GM18502 (cell line): ENCODE results near the gene RANBP3L.
"Not testable (repeated sequence)": the region's sequence is repeated elsewhere in the genome, so short reads cannot be mapped to it uniquely, and the experiment has no call there.

Experiments used
- ATAC-seq: cut with Tn5 transposase; IDR thresholded peaks from one replicate; pipeline ENCODE4 v1.9.1; 2021; ENCODE audit warnings: mild to moderate bottlenecking; ENCODE audit not compliant: unreplicated experiment, poor library complexity

RANBP3L gene

DNA sequence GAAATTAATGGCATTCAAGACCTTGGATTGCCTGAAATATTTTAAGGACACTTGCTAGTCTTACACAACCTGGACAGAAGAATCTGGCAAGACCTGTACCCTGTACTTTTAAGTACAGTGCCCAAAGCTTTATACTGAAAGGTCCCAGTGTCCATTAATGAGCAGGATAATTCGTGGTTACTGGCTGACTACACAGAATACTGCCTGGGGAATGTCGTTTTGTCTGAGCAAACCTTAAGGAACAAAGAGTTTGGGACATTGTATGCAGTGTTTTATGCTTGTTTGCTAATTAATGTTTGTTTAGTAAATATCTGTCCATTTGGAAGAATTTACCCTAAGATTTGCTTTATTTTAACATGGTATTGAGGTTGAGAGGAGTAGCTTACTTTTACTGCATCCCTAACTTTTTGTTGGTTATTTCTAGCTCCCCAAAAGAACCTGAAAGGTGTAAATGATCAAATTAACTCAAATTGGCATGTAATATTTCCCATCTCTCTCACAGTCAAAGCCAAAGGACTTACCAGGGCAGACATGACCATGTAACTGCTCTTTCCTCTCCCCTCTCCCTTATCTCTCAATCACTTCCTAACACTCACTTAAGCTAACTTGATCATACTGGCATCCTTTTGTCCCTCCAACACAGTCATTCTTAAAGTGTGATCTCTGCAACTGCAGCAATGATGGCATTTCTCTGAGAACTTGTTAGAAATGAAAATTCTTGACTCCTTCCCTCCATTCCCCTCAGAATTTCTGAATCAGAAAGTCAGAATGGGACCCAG lies 15.7 kb downstream of the RANBP3L start:
- no peak for ATAC-seq

GRCh38 chr5:36283775-36284174 lies 17.9 kb downstream of the RANBP3L start:
- not testable (repeated sequence) for ATAC-seq

DNA sequence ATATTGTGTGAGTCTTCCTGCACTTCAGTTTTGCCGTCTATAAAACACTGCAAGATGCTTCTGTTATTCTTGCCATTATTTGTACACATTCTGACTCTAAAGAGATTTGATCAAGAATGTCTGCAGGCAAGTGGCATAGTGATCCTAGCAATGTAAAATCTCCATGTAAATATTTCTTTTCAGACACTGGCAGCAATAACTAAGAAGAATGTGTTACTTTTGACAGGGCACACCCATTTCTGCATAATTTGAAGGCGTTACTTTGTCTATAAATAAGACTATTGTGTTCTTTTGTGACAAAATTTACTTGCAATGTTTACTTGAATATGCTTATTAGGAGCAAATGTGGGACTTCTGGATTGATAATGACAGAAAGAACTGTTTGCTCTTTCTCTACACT lies 20.1 kb downstream of the RANBP3L start:
- no peak for ATAC-seq

GRCh38 chr5:36279054-36279698 lies 22.5 kb downstream of the RANBP3L start:
- no peak for ATAC-seq

DNA sequence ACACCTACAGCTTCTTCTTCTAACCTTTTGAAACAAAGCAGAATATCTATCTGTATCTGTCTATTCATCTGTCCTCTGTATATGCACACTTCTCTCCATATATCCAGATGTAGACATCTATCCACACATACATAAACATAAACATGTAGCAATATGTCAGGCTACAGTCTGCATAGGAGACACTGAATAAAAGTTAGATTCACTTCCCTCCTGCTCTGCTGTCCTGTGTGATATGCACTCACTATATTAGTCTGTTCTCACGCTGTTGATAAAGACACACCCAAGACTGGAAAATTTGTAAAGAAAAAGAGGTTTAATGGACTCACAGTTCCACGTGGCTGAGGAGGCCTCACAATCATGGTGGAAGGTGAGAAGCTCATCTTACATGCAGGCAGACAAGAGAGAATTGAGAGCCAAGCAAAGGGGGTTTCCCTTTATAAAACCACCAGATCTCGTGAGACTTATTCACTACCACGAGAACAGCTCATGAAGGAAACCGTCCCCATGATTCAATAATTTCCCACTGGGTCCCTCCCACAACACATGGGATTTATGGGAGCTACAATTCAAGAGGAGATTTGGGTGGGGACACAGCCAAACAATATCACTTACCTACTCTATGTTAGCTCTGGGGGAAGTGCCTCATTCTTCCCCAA lies 24.1 kb downstream of the RANBP3L start:
- no peak for ATAC-seq

DNA sequence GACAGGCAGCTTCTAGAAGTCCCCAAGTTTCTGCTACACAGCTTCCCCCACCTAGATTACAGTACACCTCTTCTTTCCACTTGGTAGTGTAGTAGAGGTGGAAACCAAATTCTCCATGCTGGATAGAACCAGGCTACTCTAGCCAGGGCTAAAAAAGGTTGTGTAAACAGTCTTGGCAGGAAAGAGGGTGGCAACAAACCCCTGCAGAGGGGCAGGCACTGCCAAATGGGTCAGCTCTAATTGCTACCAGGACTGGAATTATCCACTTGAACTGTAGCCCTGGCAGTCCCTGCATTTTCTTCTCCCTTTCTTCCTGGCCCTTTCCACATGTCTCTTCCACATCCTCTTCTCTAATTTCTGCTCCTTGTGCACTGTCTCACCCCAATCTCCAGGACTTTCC lies 24.8 kb downstream of the RANBP3L start:
- no peak for ATAC-seq

GRCh38 chr5:36273809-36274526 lies 27.7 kb downstream of the RANBP3L start:
- no peak for ATAC-seq

DNA sequence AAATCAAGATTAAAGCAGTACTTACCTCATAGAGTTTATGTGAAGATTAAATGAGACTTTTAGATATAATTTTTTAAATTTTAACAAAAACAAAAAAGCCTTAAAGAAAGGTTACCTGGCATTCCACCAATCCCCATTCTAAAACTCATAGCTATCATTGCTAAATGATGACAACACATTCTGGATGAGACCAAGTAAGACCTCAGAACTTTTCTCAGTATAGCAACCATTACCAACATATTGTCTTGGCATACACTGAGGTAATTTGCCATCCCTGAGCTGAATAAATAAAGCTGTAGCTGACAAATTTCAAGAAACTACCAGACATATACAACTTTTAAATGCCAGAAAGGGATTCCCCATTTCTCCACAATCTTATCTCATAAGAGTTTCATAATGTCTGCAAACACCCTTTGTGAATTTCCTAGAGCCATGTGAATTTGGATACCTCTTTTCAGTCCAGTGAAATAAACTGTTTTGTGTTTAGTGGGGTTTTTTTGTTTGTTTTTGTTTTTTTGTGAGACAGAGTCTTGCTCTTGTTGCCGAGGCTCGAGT lies 29.5 kb downstream of the RANBP3L start:
- ATAC-seq = no peak

- ATAC-seq = no peak
Measured at GRCh38 chr5:36270876-36271575, 30.7 kb downstream of the RANBP3L start.

- ATAC-seq = no peak
Measured at GRCh38 chr5:36270175-36270574, 31.5 kb downstream of the RANBP3L start.

- ATAC-seq = no peak
Measured at GRCh38 chr5:36269478-36269877, 32.2 kb downstream of the RANBP3L start.

DNA sequence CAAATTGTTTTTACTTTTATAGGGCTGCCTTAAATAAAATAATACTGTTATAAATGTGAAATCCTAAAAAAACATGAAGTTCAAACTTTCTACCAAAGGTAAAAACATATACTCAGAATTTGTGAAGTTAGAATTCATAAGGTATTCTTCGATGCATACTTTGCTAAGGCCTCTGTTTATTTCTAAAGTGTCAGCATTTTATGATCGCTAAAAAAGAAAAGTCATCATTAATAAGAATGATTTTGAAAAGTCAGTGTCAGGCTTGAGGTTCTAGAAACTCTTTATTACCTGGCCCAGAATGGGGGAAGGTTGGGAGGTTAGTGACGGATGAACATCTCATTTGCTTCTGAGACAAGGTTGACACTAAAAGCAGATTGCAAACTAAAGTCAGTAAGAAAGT lies 33.8 kb downstream of the RANBP3L start:
- no peak for ATAC-seq

- ATAC-seq = no peak
Measured at GRCh38 chr5:36264202-36264760, 37.4 kb downstream of the RANBP3L start.

DNA sequence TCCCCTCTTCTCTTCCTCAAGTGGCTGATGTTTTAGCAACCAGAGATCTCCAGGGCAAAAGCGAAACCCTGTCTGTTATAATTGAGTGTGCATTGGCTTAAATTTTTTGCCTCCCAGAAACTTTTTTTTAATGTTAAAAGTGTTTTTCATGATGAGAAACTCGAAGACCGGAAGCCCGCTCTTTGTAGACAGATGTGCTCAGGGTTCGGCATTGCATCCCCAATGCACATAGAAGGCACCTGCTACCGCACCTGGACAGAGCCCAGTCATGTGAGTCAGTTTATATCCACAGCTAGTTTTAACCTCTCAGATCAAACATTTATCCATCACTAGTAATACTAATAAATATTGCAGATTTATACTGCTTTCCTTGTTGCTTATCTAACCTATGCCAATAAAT lies 40.5 kb downstream of the RANBP3L start:
- no peak for ATAC-seq

- no peak for ATAC-seq
Measured at GRCh38 chr5:36253575-36253974, 48.1 kb downstream of the RANBP3L start.

GRCh38 chr5:36252722-36253365 lies 48.9 kb downstream of the RANBP3L start:
- ATAC-seq = no peak

- no peak for ATAC-seq
Measured at GRCh38 chr5:36251218-36251617, 50.5 kb downstream of the RANBP3L start.

GRCh38 chr5:36250427-36250826 lies 51.3 kb downstream of the RANBP3L start:
- ATAC-seq = no peak
